Hepatocyte (in vitro differentiated cells): ENCODE data around the gene ETV7. TPM values are rescaled to one million over a fixed set of nuclear protein-coding genes. Genes with fewer than 3 reads are reported as not detected.

ENCODE experiments used
- DNase-seq: peaks from one replicate; pipeline ENCODE4 v3.0.0-alpha.2; 2016; ENCODE audit warnings: low spot score
- H2AFZ ChIP-seq: fragments of 200-600 bp; sonication (generic); 2 replicates; pipeline ENCODE4 v1.6.0; 2016; ENCODE audit warnings: antibody characterized with exemption, mild to moderate bottlenecking
- H3K27ac ChIP-seq: fragments of 200-600 bp; sonication (generic); 2 replicates; pipeline ENCODE4 v1.5.1; 2016; ENCODE audit warnings: mild to moderate bottlenecking
- H3K27me3 ChIP-seq: fragments of 200-600 bp; sonication (generic); 2 replicates; pipeline ENCODE4 v1.6.1; 2016
- H3K36me3 ChIP-seq: fragments of 200-600 bp; sonication (generic); replicated peaks from 2 replicates; pipeline ENCODE4 v1.5.1; 2016; ENCODE audit warnings: low read depth; ENCODE audit not compliant: insufficient read depth
- H3K4me1 ChIP-seq: fragments of 200-600 bp; sonication (generic); 2 replicates; pipeline ENCODE4 v1.5.1; 2016; ENCODE audit warnings: mild to moderate bottlenecking, moderate library complexity; ENCODE audit not compliant: insufficient read depth
- H3K4me2 ChIP-seq: fragments of 200-600 bp; sonication (generic); 2 replicates; pipeline ENCODE4 v1.6.0; 2016
- H3K4me3 ChIP-seq: fragments of 200-600 bp; sonication (generic); 2 replicates; pipeline ENCODE4 v1.5.1; 2016; ENCODE audit warnings: mild to moderate bottlenecking
- H3K79me2 ChIP-seq: fragments of 200-600 bp; sonication (generic); 2 replicates; pipeline ENCODE4 v1.6.0; 2017; ENCODE audit warnings: mild to moderate bottlenecking
- H3K9me2 ChIP-seq: fragments of 200-600 bp; sonication (generic); replicated peaks from 2 replicates; pipeline ENCODE4 v1.6.0; 2017; ENCODE audit warnings: mild to moderate bottlenecking; ENCODE audit not compliant: insufficient read depth
- H3K9me3 ChIP-seq: fragments of 200-600 bp; sonication (generic); 2 replicates; pipeline ENCODE4 v1.5.1; 2016; ENCODE audit warnings: low read depth, mild to moderate bottlenecking
- H4K20me1 ChIP-seq: fragments of 200-600 bp; sonication (generic); 2 replicates; pipeline ENCODE4 v1.6.0; 2016; ENCODE audit warnings: mild to moderate bottlenecking; ENCODE audit not compliant: insufficient read depth, poor library complexity, severe bottlenecking
- EZH2 ChIP-seq: fragments of 200-600 bp; sonication (generic); IDR thresholded peaks from 2 replicates; pipeline ENCODE4 v1.6.1; 2016; ENCODE audit warnings: antibody characterized with exemption, mild to moderate bottlenecking, borderline replicate concordance
- EZH2phosphoT487 ChIP-seq: fragments of 200-600 bp; sonication (generic); IDR thresholded peaks from one replicate; pipeline ENCODE4 v1.6.1; 2018; ENCODE audit warnings: antibody characterized with exemption, mild to moderate bottlenecking, low read depth, moderate library complexity; ENCODE audit not compliant: unreplicated experiment, severe bottlenecking
- WGBS: methylation state at CpG from one replicate; pipeline ENCODE4 v1.1.6; 2016; ENCODE audit warnings: low lambda C conversion rate; ENCODE audit errors: missing lambda C conversion rate; 5-methylcytosine and 5-hydroxymethylcytosine counted together
- polyA plus RNA-seq: library from polyadenylated mRNA; unstranded; fragments of >200 nt; fragmentation: Nextera tagmentation; extraction: Ambion mirVana; gene quantifications from 2 replicates; pipeline ENCODE4 v1.2.1, GENCODE V29; 2016
- total RNA-seq: library from RNA; depleted of rRNA; stranded (reverse); fragments of >200 nt; gene quantifications from 2 replicates; pipeline ENCODE4 v1.2.3, GENCODE V29; 2014
- TF ChIP-seq, protein P1 (sequence below): fragments of 200-600 bp; sonication (generic); IDR thresholded peaks from 2 replicates; pipeline ENCODE4 v1.5.1; 2016; ENCODE audit warnings: antibody characterized with exemption, mild to moderate bottlenecking; ENCODE audit not compliant: poor library complexity

ETV7 gene
- total and polyA plus RNA-seq, 2 experiments from 2014 or later: 1.2 TPM

DNA sequence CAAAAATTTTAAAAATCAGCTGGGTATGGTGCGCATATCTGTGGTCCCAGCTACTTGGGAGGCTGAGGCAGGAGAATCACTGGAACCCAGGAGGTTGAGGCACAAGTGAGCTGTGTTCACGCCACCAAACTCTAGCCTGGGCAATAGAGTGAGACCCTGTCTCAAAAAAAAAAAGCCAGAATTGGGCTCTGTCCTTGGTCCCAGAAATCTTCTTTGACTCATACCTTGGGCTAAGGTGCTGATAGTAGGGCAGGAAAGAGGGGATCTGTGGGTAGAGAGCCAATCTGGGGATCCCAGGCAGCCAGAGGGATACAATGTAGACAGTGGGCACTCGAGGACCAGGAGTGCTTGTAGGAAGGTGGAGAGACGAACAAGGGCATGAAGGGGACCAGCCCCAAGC is 13.3 kb downstream of the ETV7 start:
- Histone ChIP-seq H3K9me3 (no peaks in the 10 kb centered on the region), H3K27ac (no peak overlapping the region), H3K9me2 (no peaks in the 10 kb centered on the region), H3K79me2 (no peaks in the 10 kb centered on the region), H3K36me3 (no peaks in the 10 kb centered on the region), H3K4me3 (no peak overlapping the region), H3K4me2 (no peak overlapping the region), H4K20me1 (no peaks in the 10 kb centered on the region), H3K4me1 (no peaks in the 10 kb centered on the region), H2AFZ (no peak overlapping the region), H3K27me3 (no peaks in the 10 kb centered on the region)
- DNase-seq: no peak
- TF ChIP-seq EZH2 (no peak), EZH2phosphoT487 (no peak)
- TF ChIP-seq, protein P1, sequence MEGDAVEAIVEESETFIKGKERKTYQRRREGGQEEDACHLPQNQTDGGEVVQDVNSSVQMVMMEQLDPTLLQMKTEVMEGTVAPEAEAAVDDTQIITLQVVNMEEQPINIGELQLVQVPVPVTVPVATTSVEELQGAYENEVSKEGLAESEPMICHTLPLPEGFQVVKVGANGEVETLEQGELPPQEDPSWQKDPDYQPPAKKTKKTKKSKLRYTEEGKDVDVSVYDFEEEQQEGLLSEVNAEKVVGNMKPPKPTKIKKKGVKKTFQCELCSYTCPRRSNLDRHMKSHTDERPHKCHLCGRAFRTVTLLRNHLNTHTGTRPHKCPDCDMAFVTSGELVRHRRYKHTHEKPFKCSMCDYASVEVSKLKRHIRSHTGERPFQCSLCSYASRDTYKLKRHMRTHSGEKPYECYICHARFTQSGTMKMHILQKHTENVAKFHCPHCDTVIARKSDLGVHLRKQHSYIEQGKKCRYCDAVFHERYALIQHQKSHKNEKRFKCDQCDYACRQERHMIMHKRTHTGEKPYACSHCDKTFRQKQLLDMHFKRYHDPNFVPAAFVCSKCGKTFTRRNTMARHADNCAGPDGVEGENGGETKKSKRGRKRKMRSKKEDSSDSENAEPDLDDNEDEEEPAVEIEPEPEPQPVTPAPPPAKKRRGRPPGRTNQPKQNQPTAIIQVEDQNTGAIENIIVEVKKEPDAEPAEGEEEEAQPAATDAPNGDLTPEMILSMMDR: no peak
- WGBS: 97% methylated on average over 4 of the region's 4 CpGs

DNA sequence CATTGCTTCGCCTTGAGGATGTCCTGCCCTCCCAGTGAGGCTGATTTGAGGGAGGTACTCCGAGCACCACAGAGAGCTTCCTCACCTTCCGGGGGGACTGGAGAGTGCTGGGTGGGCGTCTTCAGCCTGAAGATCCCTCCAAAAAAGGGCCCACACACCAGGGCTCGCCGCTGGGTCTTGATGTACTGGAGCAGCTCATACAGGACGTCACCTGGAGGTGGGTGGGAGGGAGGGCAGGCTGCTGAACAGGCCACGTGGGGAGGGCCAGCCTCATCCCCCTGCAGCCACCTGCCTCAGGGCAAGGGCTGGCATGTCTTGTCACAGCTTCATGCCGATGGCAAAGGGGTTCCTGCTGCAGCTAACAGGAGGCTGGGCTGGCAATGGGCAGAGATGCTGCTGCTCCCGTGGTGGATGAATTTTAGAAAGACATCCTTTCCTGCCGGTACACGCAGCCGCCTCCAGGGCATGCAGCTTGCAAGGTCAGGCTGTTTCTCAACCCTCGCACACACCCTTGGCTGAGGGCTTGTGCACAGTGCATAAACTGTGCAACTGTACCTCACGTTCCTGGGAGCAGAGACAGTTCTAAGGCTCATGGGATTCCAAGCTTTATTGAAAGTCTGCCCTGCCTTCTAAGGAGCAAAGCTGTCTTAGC is 14.0 kb downstream of the ETV7 start:
- no peaks in the 10 kb centered on the region for H3K27me3 ChIP-seq
- H3K9me3 ChIP-seq: no peaks in the 10 kb centered on the region
- no peaks in the 10 kb centered on the region for H3K9me2 ChIP-seq
- no peak overlapping the region for H3K27ac ChIP-seq
- H2AFZ ChIP-seq: no peak overlapping the region
- no peaks in the 10 kb centered on the region for H3K36me3 ChIP-seq
- no peaks in the 10 kb centered on the region for H3K79me2 ChIP-seq
- TF ChIP-seq, protein P1: no peak
- H3K4me3 ChIP-seq: no peak overlapping the region
- H3K4me1 ChIP-seq: no peaks in the 10 kb centered on the region
- 43% methylated on average over 11 of the region's 15 CpGs for WGBS
- no peak overlapping the region for H3K4me2 ChIP-seq
- no peak for DNase-seq
- no peaks in the 10 kb centered on the region for H4K20me1 ChIP-seq

DNA sequence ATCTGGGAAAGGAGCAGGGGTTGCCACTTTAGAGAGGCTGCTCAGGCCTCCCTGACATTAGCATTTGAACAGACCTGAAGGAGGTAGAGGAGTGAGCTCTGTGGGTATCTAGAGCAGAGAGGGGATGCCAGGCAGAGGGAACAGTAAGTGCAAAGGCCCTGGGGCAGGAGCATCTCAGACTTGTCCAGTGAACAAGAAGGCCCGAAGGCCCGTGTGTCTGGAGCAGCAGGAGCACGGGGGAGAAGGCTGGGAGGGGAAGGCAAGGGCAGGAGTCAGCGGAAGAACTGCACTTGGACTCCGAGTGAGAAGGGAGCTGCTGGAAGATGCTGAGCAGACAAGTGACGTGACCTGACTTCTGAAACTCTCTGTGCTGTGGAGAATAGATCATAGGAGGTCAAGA is 15.4 kb downstream of the ETV7 start:
- 90% methylated on average over 6 of the region's 6 CpGs for WGBS
- H3K4me2 ChIP-seq: no peak overlapping the region

More for the DNA sequence above, 15.4 kb downstream of the ETV7 start:
- Histone ChIP-seq H3K9me3 (no peaks in the 10 kb centered on the region), H3K79me2 (no peaks in the 10 kb centered on the region), H3K9me2 (no peaks in the 10 kb centered on the region), H3K27ac (no peak overlapping the region), H3K36me3 (no peaks in the 10 kb centered on the region), H2AFZ (no peak overlapping the region), H3K27me3 (no peaks in the 10 kb centered on the region), H4K20me1 (no peaks in the 10 kb centered on the region), H3K4me3 (no peak overlapping the region), H3K4me1 (no peaks in the 10 kb centered on the region)
- TF ChIP-seq, protein P1: no peak
- no peak for TF ChIP-seq EZH2
- TF ChIP-seq EZH2phosphoT487: no peak
- DNase-seq: no peak
